GM21447 (cell line): ENCODE results near the gene TEFM.
"Not testable (repeated sequence)": the region's sequence is repeated elsewhere in the genome, so short reads cannot be mapped to it uniquely, and the experiment has no call there.

ENCODE experiments used
- ATAC-seq: cut with Tn5 transposase; IDR thresholded peaks from one replicate; pipeline ENCODE4 v1.9.1; 2021; ENCODE audit not compliant: unreplicated experiment

The TEFM gene

DNA sequence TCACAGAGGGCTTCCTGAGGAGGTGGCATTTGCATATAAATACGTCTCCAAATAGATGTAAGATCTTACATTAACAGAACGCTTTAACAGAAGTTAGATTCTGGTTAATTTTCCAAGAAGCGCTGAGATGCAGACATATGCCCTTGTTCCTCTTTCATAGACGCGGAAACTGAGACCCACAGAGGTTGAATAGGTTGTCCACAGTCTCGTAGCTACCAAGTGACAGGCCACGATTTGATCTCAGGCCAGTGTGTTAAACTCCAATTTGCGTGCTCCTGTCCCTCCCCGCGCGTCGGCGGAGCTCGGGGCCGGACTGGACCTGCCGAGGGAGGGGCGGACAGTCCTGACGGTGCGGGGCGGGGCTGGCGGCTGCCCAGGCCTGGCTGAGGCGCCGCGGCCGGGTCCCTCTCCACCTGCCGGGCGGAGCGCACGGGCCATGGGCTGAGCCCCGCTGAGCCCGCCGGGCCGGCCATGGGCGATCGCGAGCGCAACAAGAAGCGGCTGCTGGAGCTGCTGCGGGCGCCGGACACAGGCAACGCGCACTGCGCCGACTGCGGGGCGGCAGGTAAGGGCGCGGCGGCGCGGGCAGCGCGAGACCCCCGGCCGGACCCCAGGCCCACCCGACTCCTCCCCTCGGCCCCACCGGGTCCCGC lies 15.6 kb upstream of the TEFM start, which contains the start of gene ADAP2:
ADAP2 (plus strand) TSS at position 402 of the 653 bp plus-strand sequence; CDS start at position 472, 70 bp downstream.
- ATAC-seq, result no peak

- no peak for ATAC-seq
Measured at GRCh38 chr17:30920683-30921543, 14.9 kb upstream of the TEFM start.

GRCh38 chr17:30920282-30920681 lies 14.2 kb upstream of the TEFM start:
- ATAC-seq, result no peak

GRCh38 chr17:30917050-30917449 lies 11.0 kb upstream of the TEFM start:
- no peak for ATAC-seq

DNA sequence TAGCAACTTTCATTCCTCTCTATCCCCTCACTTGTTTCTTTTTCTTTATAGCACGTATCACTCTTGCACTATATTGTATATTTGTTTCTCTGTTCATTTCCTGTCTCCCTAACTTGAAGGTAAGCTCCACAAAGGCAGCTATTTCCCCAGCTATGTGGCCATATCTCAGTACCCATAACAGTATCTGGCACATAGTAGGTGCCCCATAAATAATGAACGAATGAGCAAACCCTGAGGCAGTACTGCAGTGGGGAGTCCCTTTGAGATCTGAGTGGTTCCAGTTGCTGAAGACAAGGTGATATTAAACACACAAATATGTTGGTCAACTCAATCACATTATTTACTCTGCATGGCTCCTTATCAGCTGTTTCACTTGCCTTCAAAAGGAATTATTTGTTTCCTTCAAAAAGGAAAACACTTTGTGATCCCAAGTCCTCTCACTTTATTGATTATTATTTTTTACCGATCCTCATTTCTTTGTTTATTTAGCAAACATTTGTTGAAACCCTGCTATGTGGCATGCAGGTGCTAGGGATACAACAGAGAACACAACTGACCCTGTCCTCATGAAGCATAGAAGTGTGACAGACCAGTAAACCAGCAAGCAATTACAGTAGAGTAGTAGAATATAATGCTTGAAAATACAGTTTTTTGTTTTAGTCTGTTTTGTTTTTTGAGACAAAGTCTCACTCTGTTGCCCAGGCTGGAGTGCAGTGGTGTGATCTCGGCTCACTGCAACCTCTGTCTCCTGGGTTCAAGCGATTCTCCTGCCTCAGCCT lies 10.0 kb upstream of the TEFM start:
- ATAC-seq, result no peak

DNA sequence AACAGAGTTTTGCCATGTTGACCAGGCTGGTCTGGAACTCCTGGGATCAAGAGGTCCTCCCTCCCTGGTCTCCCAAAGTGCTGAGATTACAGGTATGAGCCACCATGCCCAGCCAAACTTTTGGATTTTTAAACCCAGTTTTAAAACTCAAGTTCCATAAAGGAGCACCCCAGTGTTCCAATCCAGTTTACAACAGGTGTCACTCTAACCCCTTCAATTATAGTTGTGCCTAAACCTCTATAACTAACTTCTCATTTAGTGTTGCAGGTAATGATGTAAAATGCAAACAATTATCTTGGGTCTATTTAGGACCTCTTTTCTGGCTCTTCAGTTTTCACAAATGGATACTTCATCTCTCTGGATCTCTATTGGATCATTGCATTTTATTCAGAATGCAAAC lies 7.9 kb upstream of the TEFM start:
- ATAC-seq, result no peak

- not testable (repeated sequence) for ATAC-seq
Measured at GRCh38 chr17:30910151-30910550, 4.1 kb upstream of the TEFM start.

- ATAC-seq, result no peak
Measured at GRCh38 chr17:30908717-30909420, 2.8 kb upstream of the TEFM start.

DNA sequence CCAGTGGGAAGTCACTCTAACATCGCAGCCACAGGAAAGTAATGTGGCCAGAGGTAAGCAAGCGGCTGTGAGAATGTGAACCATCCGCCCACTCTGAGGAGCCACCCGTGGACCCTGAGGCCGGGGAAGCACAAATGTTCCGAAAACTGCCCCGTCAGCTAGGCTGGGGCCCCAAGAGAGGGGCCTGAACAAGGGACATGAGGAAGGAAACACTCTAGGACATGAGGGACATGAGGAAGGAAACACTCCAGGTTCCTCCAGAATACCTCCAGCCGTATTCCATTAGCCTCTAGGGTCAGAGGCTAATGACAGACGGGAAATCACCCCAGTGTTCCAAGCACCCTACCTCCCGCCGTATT lies 317 bp downstream of the TEFM start:
- peak; percentile 30 for ATAC-seq

DNA sequence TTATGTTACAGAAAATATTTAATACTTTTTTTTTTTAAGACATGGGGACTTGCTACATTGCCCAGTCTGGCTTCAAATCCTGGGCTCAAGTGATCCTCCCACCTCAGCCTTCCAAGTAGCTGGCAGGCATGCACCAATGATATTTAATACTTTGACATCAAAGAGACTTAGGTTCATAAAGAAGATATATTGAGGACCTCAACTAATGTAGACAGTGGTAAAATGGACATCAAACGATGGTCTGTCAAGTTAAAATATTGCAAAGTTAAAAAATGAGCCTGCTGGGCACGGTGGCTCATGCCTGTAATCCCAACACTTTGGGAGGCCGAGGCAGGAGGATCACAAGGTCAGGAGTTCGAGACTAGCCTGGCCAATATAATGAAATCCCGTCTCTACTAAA lies 8.7 kb downstream of the TEFM start:
- no peak for ATAC-seq

- no peak for ATAC-seq
Measured at GRCh38 chr17:30894236-30894635, 11.8 kb downstream of the TEFM start.

DNA sequence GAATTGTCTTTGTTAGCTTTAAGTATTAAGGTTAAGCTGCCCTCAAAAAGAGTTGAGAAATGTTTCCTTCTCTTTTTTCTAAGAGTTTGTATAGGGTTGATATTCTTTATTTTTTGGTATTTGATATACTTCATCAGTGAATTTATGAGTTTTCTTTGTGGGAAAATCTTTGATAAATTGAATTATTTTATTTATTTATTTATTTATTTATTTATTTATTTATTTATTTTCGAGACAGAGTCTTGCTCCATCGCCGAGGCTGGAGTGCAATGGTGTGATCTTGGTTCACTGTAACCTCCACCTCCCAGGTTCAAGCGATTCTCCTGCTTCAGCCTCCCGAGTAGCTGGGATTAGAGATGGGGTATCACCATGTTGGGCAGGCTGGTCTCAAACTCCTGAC lies 19.9 kb downstream of the TEFM start:
- no peak for ATAC-seq

DNA sequence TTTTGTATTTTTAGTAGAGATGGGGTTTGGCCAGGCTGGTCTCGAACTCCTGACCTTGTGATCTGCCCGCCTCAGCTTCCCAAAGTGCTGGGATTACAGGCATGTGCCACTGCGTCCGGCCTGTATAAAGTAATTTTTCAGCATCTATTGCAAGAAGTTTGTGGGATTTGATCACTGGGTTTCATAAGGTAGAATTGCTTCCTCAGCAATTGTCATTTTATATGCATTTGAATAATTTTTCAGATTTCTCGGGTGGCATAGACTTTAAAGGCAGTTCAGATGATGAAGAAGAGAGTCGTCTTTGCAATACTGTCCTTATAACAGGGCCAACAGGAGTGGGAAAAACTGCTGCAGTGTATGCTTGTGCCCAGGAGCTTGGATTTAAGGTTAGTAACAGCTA lies 37.0 kb downstream of the TEFM start:
- ATAC-seq, result no peak

DNA sequence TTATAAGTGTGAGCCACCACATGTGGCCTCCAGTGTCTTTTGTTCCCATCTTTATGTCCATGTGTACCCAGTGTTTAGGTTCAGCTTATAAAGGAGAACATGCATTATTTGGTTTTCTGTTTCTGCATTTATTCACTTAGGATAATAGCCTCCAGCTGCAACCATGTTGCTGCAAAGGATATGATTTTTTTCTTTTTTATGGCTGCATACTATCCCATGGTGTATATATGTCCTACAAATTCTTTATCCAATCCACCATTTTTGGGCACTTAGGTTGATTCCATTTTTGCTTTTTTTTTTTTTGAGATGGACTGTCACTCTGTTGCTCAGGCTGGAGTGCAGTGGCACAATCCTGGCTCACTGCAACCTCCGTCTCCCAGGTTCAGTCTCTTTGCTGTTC lies 41.4 kb downstream of the TEFM start:
- ATAC-seq, result no peak

GRCh38 chr17:30858556-30859250 lies 47.3 kb downstream of the TEFM start:
- no peak for ATAC-seq

DNA sequence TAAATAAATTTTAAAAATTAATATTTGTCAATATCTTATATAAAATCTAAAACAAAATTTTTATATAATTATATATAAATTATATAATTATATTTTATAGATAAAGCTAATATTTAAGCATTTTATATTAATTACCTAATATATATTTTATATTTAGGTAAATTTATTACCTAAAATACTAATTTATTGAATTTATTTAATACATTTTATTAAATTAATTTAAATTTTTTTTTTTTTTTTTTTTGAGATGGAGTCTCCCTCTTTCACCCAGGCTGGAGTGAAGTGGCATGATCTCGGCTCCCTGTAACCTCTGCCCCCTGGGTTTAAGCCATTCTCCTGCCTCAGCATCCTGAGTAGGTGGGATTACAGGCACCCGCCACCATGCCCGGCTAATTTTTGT lies 51.9 kb downstream of the TEFM start:
- ATAC-seq, result no peak
